HG02981 (cell line): Measurements from ENCODE around the gene CDK13.

Experiments used
- ATAC-seq: cut with Tn5 transposase; IDR thresholded peaks from one replicate; pipeline ENCODE4 v1.9.1; 2021; ENCODE audit warnings: mild to moderate bottlenecking, moderate library complexity; ENCODE audit not compliant: unreplicated experiment

The CDK13 gene

DNA sequence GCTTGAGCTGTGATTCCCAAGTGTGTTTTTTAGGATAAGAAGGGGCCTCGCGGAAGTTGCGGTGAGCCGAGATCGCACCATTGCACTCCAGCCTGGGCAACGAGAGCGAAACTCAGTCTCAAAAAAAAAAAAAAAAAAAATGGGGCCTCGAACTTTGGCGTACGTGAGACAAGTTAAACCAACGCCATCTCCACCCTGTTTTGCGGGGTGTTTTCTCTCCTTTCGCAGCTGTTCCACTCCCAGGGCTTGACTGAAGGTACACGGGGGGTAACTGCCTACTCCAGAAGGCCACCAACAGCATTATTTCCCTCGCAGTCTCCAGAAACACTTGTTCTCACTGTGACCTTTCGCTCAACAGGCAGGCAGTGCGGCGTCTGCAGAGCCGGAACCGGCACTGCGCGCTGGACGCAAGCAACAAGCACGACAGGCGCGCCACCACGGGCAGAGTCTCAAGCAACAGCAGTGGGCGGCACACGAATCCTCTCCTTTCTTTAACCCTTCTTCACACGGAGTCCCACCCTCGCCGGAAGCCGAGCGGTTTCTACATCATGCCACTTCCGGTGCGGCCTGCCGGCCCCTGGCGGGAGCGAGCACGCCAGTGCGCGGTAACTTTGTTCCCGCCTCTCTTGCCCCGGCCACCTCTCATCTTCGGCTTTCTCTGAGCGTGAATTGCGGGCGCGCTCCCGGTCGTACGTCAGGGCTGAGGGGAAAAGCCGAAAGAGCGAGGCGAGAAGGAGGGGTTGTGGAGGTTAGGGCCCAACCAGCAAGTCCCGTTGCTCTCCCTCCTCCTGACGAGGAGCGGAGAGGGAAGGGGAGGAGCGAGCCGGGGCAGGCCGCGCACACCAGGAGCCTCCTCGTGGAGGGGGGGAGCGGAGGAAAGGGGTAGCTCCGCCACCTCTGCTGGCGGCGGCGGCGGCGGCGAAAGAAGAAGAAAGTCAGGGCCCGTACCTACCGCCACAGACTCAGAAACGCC, 814 bp upstream of the CDK13 start:
- ATAC-seq, result peak; percentile 60

DNA sequence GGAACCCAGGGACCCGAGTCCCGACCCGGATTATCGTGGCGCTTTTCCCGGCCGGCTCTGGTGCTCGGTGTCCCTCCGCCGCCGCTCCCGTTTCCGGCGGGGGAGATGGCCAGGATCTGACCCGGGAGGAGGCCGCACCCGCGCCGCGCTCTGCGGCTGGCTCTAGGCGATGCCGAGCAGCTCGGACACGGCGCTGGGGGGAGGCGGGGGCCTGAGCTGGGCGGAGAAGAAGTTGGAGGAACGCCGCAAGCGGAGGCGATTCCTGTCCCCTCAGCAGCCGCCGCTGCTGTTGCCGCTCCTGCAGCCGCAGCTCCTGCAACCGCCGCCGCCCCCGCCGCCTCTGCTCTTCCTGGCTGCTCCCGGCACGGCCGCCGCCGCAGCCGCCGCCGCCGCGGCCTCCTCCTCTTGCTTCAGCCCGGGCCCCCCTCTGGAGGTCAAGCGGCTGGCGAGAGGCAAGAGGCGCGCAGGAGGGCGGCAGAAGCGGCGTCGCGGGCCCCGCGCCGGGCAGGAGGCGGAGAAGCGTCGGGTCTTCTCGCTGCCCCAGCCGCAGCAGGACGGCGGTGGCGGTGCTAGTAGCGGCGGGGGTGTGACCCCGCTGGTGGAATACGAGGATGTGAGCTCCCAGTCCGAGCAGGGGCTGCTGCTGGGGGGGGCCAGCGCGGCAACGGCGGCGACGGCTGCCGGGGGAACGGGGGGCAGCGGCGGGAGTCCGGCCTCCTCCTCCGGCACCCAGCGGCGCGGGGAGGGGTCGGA, 593 bp downstream of the CDK13 start:
- no peak for ATAC-seq

GRCh38 chr7:39951226-39952194, 1.5 kb downstream of the CDK13 start:
- peak; percentile 29 for ATAC-seq

- no peak for ATAC-seq
Measured at GRCh38 chr7:39952374-39952773, 2.3 kb downstream of the CDK13 start.

DNA sequence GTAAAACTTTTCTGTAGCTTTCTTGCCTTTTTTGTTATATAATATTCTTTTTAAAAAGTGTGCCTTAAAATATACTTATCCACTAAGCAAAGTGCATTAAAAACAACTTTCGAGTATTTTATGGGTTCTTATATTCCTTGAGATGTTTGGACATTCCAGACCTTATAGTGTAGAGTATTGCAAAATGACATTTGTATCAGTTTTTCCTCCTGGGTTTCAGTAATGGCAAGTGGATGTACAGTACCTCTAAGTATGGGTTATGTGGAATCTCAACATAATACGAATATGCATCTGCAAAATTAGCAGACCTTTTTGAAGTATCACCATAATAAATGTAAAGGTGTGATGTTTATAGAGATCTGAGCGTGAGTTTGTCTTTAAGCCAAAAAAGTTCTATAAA, 2.7 kb downstream of the CDK13 start:
- ATAC-seq, result no peak

- no peak for ATAC-seq
Measured at GRCh38 chr7:39954694-39955093, 4.6 kb downstream of the CDK13 start.

GRCh38 chr7:39958038-39958437, 8.0 kb downstream of the CDK13 start:
- no peak for ATAC-seq

- ATAC-seq, result no peak
Measured at GRCh38 chr7:39967406-39968161, 17.5 kb downstream of the CDK13 start.

DNA sequence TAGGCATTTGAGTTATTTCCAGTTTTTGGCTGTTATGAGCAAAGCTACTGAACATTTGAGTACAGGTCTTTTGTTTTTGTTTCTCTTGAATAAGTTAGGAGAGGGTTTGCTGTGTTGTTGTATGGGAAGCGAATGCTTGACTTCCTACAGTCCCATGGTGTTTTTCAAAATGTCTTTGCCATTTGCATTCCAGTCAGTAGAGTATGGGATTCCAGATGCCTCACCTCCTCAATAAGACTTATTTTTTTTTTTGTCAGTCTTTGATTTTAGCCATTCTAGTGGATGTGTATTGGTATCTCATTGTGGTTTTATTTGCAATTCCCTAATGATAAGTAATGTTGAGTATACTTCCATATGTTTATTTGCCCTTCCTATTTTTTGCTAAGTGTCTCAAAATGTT, 19.4 kb downstream of the CDK13 start:
- ATAC-seq, result no peak

GRCh38 chr7:39971924-39972323, 21.9 kb downstream of the CDK13 start:
- no peak for ATAC-seq

DNA sequence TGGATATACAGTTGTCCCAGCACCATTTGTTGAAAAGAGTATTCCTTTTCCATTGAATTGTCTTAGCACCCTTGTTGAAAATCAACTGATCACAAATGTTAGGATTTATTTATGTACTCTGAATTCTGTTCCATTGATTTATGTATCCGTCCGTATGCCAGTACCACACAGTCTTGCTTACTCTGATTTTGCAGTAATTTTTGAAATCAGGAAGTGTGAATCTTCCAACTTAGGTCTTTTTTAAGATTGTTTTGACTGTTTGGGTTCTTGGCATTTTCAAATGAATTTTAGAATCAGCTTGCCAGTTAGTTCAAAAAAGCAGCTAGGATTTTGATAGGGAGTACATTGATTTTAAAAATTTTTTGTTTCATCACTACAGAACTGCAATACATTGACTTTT, 23.7 kb downstream of the CDK13 start:
- ATAC-seq, result no peak

GRCh38 chr7:39978230-39978934, 28.3 kb downstream of the CDK13 start:
- ATAC-seq, result no peak

DNA sequence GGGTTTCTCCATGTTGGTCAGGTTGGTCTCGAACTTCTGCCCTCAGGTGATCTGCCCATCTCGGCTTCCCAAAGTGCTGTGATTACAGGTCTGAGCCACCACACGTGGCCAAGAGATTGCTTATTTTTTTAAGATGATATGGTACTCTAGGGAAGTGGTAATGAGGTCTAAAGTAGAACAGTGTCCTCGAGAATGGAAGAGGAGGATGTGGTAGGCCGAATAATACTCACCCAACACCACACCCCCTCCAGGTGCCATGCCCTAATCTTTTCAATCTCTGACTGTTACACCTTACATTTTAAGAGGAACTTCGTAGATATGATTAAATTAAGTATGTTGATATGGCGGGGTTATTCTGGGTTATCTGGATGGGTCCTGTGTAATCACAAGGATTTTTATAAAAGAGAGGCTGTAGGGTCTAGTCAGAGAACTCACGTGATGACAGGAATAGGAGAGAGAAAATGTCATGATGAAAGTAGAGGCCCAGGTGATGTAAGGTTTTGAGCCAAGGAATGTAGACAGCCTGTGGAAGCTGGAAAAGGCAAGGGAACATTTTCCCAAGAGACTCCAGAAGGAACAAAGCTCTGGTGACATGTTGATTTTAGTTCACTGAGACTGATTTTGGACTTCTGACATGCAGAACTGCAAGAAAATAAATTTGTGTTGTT, 29.5 kb downstream of the CDK13 start:
- ATAC-seq, result peak; percentile 60

GRCh38 chr7:39985398-39985918, 35.4 kb downstream of the CDK13 start:
- no peak for ATAC-seq

- ATAC-seq, result no peak
Measured at GRCh38 chr7:39987641-39988347, 37.7 kb downstream of the CDK13 start.

GRCh38 chr7:40000734-40001315, 50.8 kb downstream of the CDK13 start:
- no peak for ATAC-seq

DNA sequence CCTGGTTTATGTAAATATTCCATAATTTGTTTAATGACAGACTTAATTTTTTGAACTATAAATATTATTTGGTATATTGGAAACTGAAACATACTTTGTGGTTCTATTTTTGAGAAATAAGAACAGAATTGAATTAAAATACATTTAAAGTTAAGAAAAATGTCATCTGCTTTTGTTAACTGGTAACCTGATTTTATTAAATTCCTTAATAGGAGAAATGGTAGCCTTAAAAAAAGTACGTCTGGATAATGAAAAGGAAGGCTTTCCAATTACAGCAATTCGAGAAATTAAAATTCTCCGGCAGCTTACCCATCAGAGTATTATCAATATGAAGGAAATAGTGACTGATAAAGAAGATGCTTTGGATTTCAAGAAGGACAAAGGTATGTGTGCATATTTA, 51.6 kb downstream of the CDK13 start:
- ATAC-seq, result no peak

DNA sequence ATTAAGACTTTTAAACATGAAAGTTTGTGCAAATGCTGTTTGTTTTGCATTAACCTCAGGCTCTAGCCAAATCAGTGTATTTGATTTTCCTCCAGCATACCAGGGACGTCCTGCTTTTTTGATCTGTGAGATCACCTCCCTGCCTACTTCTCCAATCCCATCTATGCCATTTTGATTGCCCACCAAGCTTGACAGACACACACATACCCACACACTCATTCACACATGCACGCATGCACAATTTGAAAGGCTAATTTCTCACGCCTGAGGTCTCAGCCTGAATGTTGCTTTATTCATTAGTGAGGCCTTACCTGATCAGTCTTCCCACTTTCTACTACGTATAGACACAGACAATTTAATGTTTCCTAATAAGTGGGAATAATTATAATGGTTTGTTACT, 53.5 kb downstream of the CDK13 start:
- no peak for ATAC-seq
